Cardiac septum (tissue), 1 donor: ENCODE results near the gene GALNTL6. TPM values are rescaled to one million over a fixed set of nuclear protein-coding genes. Genes with fewer than 3 reads are reported as not detected.
"Not testable (repeated sequence)": the region's sequence is repeated elsewhere in the genome, so short reads cannot be mapped to it uniquely, and the experiment has no call there.

Experiments
- DNase-seq: peaks from one replicate; pipeline ENCODE4 v3.0.0-alpha.2; 2020; ENCODE audit warnings: low spot score
- intact Hi-C: fragments of 100-400 bp; cut with DNase I; formaldehyde crosslinking; loops from one replicate; pipeline ENCODE4 v1.14.0; 2022
- total RNA-seq: library from RNA; stranded (reverse); fragmentation: NEBNext Ultra II Directional; extraction: Animal tissue kit (Norgen Biotek cat#: 25700); gene quantifications from one replicate; pipeline ENCODE4 v1.2.1, GENCODE V29; 2021
- donor health status: DM: no; HTN: no; CAD: no.

GALNTL6 gene
- total RNA-seq, 1 donor from 2014 or later = not detected

GRCh38 chr4:173041482-173041881 lies 1228.3 kb downstream of the GALNTL6 start:
- intact Hi-C loops = no loop called here
- DNase-seq = no peak

GRCh38 chr4:173042139-173042538 lies 1228.9 kb downstream of the GALNTL6 start:
- intact Hi-C loops, DNase-seq: not testable (repeated sequence)

DNA sequence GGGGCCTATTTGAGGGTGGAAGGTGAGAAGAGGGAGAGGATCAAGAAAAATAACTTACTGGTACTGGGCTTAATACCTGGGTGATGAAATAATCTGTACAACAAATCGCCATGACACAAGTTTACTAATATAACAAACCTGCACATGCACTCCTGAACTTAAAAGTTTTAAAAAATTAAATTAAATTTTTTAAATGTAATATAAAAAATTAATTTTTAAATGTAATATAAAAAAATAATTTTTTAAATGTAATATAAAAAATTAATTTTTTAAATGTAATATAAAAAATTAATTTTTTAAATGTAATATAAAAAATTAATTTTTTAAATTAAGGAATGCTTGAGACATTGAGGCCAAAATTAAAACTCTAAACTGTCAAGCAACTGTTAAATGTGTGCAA lies 1231.1 kb downstream of the GALNTL6 start:
- no peak for DNase-seq
- intact Hi-C loops = no loop called here

DNA sequence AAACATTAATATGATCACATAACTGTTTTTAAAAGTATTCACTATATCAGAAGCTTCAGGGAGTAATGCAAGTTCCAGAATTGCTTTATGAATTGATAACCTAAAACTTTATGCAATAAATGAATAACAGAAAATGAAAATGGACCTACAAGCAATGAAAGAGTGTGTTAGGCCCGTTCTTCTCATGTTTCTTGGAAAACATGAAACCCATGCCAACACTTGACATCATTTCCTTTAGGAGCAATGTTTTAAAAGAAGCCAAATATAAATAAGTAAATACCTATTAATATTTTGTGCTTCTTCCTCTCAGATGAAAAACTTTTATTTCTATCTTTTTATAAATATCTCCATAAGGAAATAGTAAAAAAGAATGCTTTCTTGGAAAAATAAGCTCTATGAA lies 1232.4 kb downstream of the GALNTL6 start:
- DNase-seq = no peak
- intact Hi-C loops = no loop called here

- DNase-seq = no peak
- intact Hi-C loops = no loop called here
Measured at GRCh38 chr4:173046144-173046543, 1232.9 kb downstream of the GALNTL6 start.

DNA sequence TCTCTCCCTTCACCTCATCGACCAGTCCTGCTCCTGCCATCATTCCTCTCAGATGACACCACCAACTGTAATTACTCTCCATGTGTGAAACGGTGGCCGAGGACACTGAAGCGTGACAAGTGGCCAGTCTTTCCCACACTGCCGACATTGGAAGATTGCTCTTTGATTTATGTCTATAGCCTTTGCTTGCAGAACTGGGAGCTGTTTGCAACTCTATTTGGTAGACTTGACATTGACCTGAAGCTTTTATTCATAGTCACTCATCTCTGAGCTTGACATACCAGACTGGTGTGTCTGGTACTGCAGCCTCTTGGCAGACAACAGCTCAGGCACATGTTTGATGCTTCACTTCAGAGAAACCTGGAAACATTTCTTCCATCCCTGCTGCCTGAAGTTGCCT lies 1233.6 kb downstream of the GALNTL6 start:
- intact Hi-C loops = no loop called here

DNA sequence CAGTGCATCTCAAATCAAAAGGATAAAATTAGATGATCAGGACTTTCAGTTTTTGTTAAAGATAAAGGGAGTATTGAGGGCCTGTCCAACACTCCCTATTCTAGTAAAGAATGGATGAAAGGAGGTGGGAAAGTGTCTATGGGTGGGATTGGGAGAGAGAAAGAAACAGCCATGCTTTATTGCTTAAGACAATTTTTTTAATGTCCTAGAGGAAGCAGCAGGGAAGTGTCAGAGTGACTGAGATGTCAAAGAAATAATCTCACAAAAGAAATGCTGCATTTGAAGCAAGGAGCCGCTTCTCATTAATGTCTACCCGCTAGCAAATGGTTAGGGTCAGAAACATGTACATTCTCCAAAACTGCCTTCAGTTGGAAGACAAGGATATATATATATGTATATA lies 1238.0 kb downstream of the GALNTL6 start:
- intact Hi-C loops = no loop called here
- no peak for DNase-seq

More for the DNA sequence above, 1233.6 kb downstream of the GALNTL6 start:
- DNase-seq = no peak

DNA sequence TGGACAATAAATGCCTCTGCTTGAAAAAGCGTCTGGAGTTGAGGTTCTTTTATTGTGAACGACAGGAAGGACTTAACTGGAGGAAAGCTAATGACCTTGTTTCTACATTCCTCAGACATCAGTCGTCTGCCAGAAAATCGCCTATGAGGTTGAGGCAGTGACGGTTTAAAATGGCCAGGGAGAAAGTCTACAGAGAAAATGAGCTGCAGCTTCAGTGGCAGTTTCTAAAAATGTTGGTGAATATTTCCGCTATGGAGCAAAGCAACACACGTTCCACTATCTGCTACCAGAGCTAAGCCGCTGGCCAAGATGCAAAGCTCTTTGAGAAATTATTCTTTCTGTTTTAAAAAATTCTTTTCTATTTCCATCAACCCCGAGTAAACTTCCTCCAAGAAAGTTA lies 1238.5 kb downstream of the GALNTL6 start:
- DNase-seq = no peak
- intact Hi-C loops = no loop called here

DNA sequence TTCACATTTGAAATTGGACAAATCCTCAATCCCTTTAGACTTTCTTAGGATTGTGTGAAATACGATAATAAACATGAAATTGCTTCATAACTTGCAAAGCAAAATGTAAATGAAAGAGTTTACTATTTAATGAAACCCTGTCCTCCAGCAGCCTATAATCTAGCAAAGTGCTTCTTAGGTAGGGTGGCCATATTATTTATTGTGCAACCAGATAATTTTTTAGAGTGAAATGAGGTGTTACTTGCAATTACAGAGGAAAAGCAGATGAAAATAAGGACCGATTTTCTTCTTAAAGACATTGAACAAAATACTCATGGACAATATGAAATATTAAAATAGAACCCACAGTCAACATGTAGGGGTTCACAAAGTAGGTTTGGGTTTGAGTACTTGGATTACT lies 1239.2 kb downstream of the GALNTL6 start:
- intact Hi-C loops = no loop called here
- no peak for DNase-seq

DNA sequence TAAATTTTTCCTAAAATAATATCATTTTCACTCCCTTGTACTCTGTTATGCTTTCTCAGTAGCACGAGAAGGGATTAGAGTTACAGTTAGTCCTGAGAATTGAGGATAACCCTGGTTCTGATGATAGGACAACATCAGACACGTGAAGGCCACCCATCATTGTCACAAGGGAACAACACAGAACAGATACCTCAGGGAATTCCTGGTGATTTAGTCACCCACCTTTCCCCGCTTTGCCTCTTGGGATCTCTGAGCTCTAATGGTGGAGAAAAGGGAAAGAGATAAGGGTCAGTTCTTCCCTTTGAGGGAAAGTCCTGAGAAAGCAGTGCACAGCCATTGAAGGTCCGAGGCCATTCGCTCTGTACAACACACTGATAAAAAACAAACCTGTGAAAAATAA lies 1243.1 kb downstream of the GALNTL6 start:
- intact Hi-C loops = no loop called here
- DNase-seq = no peak

GRCh38 chr4:173056710-173057109 lies 1243.5 kb downstream of the GALNTL6 start:
- no peak for DNase-seq
- intact Hi-C loops = no loop called here

DNA sequence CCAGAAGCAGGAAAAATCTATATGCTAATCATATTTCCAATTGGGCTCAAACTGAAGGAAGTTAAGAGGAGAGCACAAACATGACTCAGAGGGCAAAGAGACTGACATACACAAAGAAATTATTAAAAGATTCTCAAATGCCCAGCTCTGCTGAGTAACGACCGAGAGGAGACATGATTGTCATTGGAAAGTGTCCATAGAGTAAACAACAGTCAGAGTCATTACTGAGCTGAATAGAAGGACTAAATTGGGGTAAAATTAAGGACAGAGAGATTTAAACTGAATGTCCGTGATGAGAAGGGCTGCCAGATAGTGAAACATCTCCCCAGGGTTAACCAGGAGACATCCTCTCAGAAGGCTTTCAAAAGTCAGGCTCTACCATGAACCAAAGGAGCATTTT lies 1244.2 kb downstream of the GALNTL6 start:
- DNase-seq = no peak
- intact Hi-C loops = no loop called here

DNA sequence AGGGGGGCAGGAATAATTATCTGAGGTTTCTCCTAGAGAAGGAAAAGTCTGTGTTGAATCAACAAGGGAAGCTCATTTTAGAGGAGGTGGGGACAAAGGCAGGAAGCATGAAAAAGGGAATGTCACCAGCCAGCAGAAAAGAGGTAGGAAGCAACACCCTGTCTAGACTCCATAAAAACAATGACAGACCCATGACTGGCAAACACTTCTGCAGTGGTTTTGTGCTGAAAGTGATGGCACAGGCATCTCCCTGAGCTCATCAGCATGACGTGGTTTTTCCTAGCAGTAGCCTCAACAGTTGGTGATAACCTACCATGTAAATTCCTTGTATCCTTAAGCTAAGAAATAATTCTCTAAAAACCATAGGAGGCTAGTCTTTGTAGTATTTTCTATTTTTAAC lies 1244.7 kb downstream of the GALNTL6 start:
- intact Hi-C loops = no loop called here
- no peak for DNase-seq

DNA sequence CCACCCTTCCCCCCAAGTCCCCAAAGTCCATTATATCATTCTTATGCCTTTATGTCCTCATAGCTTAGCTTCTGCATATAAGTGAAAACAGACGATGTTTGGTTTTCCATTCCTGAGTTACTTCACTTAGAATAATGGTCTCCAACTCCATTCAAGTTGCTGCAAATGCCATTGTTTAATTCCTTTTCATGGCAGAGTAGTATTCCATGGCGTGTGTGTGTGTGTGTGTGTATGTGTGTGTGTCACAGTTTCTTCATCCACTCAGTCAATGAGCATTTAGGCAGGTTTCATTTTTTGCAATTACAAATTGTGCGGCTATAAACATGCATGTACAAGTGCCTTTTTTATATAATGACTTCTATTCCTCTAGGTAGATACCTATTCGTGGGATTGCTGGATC lies 1248.0 kb downstream of the GALNTL6 start:
- intact Hi-C loops = no loop called here

GRCh38 chr4:173073939-173074500 lies 1260.8 kb downstream of the GALNTL6 start:
- intact Hi-C loops = no loop called here
- DNase-seq = no peak

More for the DNA sequence above, 1248.0 kb downstream of the GALNTL6 start:
- no peak for DNase-seq

GRCh38 chr4:173074501-173074946 lies 1261.3 kb downstream of the GALNTL6 start:
- intact Hi-C loops = no loop called here
- DNase-seq = no peak

DNA sequence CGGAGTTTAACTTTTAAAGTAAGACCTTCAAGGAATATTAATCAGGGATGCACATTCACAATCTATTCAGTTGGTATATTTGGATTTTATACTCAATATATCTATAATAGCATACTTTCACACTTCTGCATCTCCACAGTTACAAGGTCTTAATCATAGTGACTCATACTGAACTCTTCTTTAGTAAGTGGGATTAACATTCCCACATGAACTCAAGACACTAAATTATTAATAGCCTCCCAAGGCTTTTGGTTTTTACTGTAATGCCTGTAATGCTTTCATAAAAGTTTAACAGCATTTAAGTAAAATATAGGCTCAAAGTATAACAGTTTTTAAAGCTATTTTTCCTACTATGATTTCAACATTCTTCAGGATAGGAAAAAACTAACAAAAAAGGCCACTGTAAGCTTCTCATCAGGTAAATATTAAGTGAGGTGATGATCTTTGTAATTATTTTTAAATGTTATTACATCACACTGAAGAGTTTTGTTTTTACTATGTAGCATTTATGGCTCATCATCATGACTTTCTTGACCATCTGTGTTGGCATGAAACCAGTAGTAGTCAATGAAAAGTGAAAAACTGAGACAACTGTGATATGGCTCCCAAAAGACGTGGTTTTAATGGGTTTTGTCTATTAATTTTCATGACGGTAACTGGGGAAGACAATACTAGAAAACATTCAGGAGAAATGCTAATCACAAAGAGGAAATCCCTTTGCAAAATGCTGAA lies 1263.9 kb downstream of the GALNTL6 start:
- intact Hi-C loops = no loop called here
- DNase-seq = no peak

DNA sequence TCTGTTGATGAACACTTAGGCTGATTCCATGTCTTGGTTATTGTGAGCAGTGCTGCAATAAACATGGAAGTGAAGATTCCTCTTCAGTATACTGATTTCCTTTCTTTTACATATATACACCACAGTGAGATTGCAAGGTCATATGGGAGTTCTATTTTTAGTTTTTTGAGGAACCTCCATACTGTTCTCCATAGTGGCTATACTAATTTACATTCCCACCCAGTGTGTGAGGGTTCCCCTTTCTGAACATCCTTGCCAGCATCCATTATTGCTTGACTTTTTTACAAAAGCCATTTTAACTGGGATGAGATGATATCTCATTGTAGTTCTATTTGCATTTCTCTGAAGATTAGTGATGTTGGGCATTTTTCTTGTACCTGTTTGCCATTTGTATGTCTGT lies 1274.9 kb downstream of the GALNTL6 start:
- intact Hi-C loops = no loop called here
- DNase-seq = no peak
